HG03025 (cell line): ENCODE measurements around the gene LSM7.
"Not testable (repeated sequence)": the region's sequence is repeated elsewhere in the genome, so short reads cannot be mapped to it uniquely, and the experiment has no call there.

Source experiments
- ATAC-seq: cut with Tn5 transposase; IDR thresholded peaks from one replicate; pipeline ENCODE4 v1.9.1; 2021; ENCODE audit warnings: mild to moderate bottlenecking, moderate library complexity; ENCODE audit not compliant: unreplicated experiment, low FRiP score

LSM7 gene

DNA sequence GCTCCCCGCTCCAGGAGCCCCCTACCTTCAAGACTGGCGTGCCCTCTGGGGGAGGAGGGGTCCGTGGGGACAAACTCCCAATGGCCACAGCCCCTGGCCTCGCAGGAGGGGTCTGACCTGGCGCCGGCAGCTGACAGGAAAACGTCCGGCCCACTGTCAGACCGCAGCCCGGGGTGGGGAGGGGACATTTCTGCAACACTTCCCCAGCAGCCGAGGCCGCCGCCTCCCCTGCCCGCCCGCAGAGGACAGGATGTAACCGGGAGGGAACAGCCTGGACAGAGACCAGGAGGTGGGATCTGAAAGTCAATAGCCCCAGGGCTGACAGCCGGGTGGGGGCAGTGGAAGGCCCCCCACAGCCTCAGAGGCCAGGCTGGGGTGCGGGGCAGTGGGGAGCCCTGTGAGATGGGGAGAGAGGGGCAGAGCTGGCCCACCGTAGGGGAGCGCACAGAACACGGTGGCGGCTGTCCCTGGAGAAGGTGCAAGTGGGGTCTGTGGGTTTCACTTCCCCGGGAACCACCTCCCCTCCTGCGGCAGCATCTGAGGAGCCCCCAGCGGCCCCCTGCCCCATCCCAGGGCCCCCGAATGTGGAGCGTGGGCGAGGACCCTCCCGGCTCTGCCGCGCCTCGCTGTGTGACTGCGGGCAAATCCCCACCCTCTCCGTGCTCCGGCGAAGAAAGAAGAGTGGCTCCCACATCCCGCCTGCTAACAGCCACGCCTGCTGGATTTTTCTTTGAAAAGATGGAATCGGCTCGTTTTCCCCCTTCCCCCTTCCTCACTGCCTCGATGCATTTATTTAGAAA lies 46.1 kb downstream of the LSM7 start, which contains the start of gene PEAK3:
PEAK3 (minus strand) TSS at position 114 of the 800 bp plus-strand sequence. CDS start 1,244 bp downstream, outside the sequence.
- ATAC-seq = no peak

DNA sequence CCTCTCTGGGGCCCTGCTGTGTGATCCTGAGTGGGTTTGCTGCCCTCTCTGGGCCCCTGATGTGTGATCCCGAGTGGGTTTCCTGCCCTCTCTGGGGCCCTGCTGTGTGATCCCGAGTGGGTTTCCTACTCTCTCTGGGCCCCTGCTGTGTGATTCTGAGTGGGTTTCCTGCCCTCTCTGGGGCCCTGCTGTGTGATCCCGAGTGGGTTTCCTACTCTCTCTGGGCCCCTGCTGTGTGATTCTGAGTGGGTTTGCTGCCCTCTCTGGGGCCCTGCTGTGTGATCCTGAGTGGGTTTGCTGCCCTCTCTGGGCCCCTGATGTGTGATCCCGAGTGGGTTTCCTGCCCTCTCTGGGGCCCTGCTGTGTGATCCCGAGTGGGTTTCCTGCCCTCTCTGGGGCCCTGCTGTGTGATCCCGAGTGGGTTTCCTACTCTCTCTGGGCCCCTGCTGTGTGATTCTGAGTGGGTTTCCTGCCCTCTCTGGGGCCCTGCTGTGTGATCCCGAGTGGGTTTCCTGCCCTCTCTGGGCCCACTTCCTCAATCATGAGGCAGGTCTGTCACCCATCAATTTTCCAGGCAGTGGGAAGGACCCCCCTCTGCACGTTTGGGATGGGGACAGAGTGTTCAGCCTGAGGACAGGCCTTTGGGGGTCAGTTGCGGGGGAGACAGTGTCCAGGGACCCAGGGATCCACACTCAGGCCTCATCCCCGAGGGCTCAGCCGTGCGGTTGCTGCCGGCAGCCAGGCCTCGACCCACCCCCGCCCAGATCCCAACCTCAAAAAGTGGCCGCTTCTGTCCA lies 46.9 kb downstream of the LSM7 start:
- not testable (repeated sequence) for ATAC-seq

DNA sequence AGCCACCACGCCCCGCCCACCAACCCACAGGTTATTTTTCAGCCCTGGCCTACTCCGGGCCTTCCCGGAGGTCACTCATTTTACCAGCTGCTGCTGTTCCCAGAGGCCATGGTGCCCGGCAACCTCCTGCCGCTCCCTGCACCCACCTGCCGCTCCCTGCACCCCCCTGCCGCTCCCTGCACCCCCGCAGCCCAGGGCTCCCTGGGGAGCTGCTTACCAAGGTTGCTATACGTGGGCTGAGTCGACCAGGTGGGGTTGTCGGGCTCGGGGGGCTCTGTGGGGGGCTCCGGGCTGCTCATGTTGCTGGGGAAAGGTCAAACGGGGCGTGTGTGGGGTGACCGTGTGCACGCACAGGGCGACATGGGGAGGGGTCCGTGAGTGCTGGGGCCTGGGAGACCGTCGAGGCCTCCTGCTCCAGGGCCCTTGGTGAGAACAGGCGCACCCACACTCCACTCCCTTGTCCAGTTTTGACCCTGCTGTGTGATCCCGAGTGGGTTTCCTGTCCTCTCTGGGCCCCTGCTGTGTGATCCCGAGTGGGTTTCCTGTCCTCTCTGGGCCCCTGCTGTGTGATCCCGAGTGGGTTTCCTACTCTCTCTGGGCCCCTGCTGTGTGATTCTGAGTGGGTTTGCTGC lies 47.6 kb downstream of the LSM7 start:
- no peak for ATAC-seq

DNA sequence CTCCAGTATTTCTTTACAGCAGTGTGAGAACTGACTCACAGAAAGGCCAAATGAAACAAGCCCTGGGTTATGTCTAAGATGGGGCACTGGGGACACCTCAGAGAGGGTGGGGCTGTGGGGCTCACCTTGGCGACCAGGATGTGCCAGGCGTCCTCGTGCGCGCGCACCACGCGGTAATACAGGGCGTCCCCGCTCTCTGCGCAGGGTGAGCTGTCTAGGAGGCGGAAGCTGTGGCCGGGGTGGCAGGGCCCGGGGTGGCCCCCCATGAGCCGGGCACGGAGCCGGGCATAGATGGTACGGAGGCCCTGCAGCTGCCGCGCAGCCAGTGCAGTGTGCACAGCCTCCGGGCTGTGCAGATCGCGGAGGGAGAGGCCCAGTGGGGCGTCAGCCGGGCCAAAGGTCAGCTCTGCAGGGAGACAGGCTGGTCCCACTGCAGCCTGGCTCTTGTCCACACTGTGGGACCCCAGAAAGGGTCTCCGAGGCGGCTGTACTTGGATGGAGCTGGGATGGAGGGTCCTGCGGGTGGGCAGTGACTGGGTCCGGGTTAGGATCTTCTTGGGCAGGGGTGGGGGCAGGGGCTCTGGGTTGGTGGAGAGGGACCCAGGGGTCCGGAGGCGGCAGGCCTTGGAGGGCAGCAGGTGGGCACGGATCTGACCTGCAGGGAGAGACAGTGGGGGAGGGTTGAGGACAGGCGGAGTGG lies 49.8 kb downstream of the LSM7 start:
- no peak for ATAC-seq

DNA sequence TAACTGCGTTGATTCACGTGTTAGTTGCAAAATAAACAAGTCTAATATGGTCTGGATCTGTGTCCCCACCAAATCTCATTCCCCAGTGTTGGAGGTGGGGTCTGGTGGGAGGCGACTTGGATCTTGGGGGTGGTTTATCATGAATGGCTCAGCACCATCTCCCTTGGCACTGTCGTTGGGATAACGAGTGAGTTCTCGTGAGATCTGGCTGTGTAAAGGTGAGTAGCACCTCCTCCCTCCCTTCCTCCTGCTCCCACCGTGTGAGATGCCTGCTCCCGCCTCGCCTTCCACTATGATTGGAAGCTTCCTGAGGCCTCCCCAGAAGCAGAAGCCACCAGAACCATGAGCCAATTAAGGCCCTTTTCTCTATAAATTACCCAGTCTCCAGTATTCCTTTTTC lies 51.2 kb downstream of the LSM7 start:
- ATAC-seq = no peak

DNA sequence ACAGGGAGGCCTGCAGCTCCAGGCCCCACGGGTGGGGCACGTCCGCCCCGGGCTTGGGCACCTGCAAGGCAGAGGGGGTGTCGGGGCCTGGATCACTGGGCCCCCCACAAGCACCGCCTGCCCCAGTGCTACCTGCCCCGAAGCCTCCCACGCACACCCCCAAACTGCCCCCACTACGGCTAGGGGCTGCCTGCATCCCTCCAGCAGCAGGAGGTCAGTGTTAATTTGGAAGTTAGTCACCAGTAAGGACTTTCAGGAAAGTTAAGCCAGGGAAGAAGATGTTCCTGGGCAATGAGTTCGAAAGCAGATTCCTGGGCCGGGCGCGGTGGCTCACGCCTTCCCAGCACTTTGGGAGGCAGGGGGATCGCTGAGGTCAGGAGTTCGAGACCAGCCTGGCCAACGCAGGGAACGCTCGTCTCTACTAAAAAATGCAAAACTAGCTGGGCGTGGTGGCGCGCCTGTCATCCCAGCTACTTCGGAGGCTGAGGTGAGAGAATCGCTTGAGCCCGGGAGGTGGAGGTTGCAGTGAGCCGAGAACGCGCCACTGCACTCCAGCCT lies 51.9 kb downstream of the LSM7 start:
- ATAC-seq = no peak

DNA sequence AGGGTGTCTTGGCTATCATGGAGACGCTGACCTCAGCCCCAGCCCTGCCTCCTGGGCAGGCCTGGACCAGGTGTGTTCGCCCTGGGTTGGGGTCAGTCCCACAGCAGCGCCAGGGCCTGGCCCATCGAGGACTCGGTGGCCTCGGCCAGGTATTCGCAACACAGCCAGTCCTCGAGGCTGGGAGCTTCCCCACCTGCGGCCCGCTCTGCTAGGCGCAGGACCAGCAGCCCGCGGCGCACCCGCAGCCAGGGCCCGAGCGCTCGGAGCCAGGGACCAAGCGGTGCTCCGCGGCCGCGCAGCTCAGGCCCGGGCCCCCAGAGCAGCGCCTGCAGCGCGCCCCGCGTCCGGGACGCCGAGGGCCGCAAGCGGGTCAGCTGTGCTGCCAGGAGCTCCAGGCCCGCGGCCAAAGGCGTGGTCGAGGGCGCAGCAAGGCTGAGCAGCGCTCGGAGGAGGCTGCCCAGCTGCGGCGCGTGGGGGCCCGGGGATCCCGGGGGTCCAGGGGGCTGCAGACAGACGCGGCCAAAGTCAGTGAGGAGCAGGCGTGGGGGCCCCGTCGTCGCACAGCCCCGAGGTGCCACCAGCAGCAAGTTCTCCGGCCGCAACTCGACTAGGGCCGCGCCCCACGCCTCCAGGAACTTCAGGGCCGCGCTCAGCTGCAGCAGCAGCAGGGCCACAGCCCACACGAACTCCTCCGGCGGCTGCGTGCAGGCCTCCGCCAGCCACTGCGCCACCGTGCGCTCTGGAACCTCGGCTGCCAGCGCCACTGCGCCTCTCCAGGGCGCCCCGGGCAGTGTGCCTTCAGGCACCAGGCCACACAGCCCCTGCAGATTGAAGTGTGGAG lies 52.6 kb downstream of the LSM7 start:
- no peak for ATAC-seq

DNA sequence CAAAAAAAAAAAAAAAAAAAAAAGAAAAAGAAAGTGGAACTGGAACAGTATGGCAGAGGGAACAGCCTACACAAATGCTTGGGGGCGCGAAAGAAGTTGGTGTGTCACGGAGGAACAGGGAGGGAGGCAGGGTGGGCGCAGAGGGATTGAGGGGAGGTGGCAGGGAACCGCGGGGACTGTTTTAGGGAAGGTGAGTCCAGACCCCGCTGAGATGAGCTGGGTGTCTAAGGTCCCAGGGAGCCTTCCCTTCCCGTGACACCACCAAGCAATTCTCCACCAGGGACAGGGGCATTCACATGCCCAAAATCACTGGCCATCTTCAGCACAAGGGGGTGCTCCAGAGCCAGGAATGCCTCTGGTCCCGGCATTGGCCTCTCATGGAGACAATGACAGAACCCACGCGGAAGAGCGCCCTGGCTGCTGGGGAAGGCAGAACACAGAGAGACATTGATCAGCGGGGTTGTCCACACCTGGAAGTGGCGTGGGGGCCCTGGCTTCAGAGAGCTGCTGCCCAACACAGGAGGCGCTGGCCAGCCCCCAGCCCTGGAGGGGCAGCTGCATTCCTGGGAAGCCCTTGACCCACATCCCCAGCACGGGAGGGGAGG lies 53.4 kb downstream of the LSM7 start:
- no peak for ATAC-seq

DNA sequence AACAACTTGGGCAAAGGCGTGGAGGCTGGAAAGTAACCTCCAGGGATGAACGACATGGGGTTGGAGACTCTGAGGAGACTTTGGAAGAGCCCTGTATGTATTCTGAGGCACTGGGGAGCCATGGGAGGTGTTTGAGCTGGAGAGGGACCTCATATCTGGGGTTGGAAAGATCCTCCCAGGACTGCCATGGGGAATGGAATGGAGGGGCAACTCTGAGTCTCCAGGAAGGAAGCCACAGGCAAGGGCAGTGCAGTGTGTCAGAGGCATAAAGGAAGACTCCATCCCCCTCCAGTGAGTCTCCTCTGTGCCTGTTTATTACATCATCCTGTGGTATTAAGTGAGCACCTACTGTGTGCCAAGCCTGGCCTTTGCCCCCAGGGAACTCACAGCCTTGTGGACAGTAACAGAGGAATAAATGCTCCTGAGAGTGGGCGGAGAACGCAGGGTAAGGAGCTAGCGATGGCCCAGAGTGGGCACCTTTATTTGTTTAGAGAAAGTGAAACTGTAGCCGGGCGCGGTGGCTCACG lies 54.1 kb downstream of the LSM7 start:
- ATAC-seq = no peak

DNA sequence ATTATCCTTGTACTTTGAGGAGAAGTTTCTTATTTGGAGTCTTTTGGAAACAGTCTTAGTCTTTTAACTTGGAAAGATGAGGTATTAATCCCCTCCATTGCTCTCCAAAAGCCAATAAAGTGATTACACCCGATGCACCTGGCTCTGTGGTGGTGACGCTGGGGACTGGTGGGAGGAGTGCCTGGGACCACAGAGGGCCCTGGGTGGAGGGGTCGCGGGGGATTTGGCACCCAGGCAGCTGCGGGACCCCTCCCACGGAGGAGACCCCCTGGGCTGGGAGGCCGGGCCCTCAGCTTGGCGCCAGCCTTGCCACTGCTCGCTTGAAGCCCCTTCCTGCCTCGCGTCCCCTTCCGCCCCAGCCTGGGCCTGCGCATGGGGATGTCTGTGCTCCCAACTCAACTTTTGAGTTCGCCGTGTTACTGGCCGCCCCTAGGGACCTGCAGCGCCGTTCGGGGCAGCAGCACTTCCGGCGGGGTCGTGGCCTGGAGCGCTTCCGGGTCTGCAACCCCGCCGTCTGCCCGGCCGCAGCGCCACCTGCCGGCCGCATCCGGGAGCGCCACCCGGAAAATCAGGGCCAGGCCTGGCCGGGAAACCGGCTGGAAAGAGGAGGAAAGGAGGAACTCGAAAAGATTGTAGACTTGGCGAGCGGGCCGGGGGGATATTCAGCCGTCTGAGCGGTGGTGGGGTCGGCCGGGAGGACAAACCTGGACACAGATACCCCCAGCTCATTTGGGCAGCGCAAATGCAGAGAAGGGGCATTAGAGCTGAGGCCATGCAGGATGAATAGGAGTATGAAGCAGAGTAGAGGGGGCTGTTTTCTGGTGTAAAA lies 54.8 kb downstream of the LSM7 start:
- ATAC-seq = no peak
